CMK (cell line): Measurements from ENCODE around the gene MIEF1.
"Not testable (repeated sequence)": the region's sequence is repeated elsewhere in the genome, so short reads cannot be mapped to it uniquely, and the experiment has no call there.

Experiments used
- DNase-seq: peaks from one replicate; pipeline ENCODE4 v3.0.0-alpha.2; 2010; ENCODE audit warnings: low read depth

Gene MIEF1

GRCh38 chr22:39512026-39512425 lies 9.9 kb downstream of the MIEF1 start:
- DNase-seq, result no peak

- no peak for DNase-seq
These were observed 11.7 kb downstream of the MIEF1 start for GRCh38 chr22:39513791-39514190.

GRCh38 chr22:39514373-39514973 lies 12.4 kb downstream of the MIEF1 start:
- DNase-seq, result no peak

- DNase-seq, result no peak
These were observed 13.4 kb downstream of the MIEF1 start for GRCh38 chr22:39515266-39516050.

GRCh38 chr22:39517470-39517869 lies 15.4 kb downstream of the MIEF1 start:
- no peak for DNase-seq

- DNase-seq, result no peak
These were observed 16.2 kb downstream of the MIEF1 start for GRCh38 chr22:39518144-39518786.

GRCh38 chr22:39518996-39519680 lies 17.0 kb downstream of the MIEF1 start:
- no peak for DNase-seq

GRCh38 chr22:39519681-39520225 lies 17.7 kb downstream of the MIEF1 start:
- DNase-seq, result peak; percentile 99

GRCh38 chr22:39520226-39521105 lies 18.4 kb downstream of the MIEF1 start, which contains the start of gene ATF4:
Gene ATF4 (plus strand): TSS chr22:39520562. CDS start chr22:39521446, 884 bp downstream.
- DNase-seq, result peak; percentile 86

GRCh38 chr22:39521106-39521885 lies 19.2 kb downstream of the MIEF1 start:
- not testable (repeated sequence) for DNase-seq

GRCh38 chr22:39522091-39522490 lies 20.0 kb downstream of the MIEF1 start:
- not testable (repeated sequence) for DNase-seq

- no peak for DNase-seq
These were observed 20.6 kb downstream of the MIEF1 start for GRCh38 chr22:39522567-39523300.

GRCh38 chr22:39524089-39524752 lies 22.1 kb downstream of the MIEF1 start:
- no peak for DNase-seq

- no peak for DNase-seq
These were observed 22.9 kb downstream of the MIEF1 start for GRCh38 chr22:39524753-39525657.

GRCh38 chr22:39525658-39525975 lies 23.5 kb downstream of the MIEF1 start:
- DNase-seq, result no peak

GRCh38 chr22:39526736-39527171 lies 24.7 kb downstream of the MIEF1 start:
- DNase-seq, result no peak

- DNase-seq, result no peak
These were observed 25.4 kb downstream of the MIEF1 start for GRCh38 chr22:39527481-39527961.

- no peak for DNase-seq
These were observed 26.1 kb downstream of the MIEF1 start for GRCh38 chr22:39528080-39528661.
